Hepatocyte (in vitro differentiated cells): ENCODE measurements around the gene PEX7.

Experiments used
- EZH2 ChIP-seq: fragments of 200-600 bp; sonication (generic); IDR thresholded peaks from 2 replicates; pipeline ENCODE4 v1.6.1; 2016; ENCODE audit warnings: antibody characterized with exemption, mild to moderate bottlenecking, borderline replicate concordance
- EZH2phosphoT487 ChIP-seq: fragments of 200-600 bp; sonication (generic); IDR thresholded peaks from one replicate; pipeline ENCODE4 v1.6.1; 2018; ENCODE audit warnings: antibody characterized with exemption, mild to moderate bottlenecking, low read depth, moderate library complexity; ENCODE audit not compliant: unreplicated experiment, severe bottlenecking
- TF ChIP-seq, protein P1 (sequence below): fragments of 200-600 bp; sonication (generic); IDR thresholded peaks from 2 replicates; pipeline ENCODE4 v1.5.1; 2016; ENCODE audit warnings: antibody characterized with exemption, mild to moderate bottlenecking; ENCODE audit not compliant: poor library complexity

DNA sequence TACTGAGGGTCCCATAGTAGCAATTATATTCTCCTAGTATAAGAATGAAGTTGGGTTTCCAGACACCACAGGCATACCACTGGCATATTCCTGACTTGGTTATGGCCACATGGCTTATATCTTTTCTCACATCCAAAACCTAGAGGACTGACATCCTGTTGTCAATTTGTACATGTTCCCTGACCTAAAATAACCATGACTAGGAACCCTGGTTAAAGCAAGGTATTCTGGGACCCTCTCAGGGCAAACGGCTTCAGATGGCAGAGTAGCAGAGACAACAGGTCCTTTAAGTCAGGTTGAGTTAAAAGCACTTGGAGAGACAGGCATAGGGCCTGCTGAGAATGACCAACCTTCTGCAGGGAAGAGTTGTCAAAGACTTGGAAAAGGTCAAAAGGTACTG lies 42.7 kb upstream of the PEX7 start:
- TF ChIP-seq, protein P1, sequence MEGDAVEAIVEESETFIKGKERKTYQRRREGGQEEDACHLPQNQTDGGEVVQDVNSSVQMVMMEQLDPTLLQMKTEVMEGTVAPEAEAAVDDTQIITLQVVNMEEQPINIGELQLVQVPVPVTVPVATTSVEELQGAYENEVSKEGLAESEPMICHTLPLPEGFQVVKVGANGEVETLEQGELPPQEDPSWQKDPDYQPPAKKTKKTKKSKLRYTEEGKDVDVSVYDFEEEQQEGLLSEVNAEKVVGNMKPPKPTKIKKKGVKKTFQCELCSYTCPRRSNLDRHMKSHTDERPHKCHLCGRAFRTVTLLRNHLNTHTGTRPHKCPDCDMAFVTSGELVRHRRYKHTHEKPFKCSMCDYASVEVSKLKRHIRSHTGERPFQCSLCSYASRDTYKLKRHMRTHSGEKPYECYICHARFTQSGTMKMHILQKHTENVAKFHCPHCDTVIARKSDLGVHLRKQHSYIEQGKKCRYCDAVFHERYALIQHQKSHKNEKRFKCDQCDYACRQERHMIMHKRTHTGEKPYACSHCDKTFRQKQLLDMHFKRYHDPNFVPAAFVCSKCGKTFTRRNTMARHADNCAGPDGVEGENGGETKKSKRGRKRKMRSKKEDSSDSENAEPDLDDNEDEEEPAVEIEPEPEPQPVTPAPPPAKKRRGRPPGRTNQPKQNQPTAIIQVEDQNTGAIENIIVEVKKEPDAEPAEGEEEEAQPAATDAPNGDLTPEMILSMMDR: no peak
- TF ChIP-seq EZH2phosphoT487 (no peak), EZH2 (no peak)
